ENCODE measurements around the gene AXIN2. TPM values are rescaled to one million over a fixed set of nuclear protein-coding genes. Genes with fewer than 3 reads are reported as not detected.
A peak's percentile ranks its signal among the peaks of the same experiment; 100 is the strongest.

AXIN2 gene
- polyA plus RNA-seq: 26.7 and 33.1 TPM in 2 replicates
- polyA minus RNA-seq: 51.4 and 54.0 TPM in 2 replicates

DNA sequence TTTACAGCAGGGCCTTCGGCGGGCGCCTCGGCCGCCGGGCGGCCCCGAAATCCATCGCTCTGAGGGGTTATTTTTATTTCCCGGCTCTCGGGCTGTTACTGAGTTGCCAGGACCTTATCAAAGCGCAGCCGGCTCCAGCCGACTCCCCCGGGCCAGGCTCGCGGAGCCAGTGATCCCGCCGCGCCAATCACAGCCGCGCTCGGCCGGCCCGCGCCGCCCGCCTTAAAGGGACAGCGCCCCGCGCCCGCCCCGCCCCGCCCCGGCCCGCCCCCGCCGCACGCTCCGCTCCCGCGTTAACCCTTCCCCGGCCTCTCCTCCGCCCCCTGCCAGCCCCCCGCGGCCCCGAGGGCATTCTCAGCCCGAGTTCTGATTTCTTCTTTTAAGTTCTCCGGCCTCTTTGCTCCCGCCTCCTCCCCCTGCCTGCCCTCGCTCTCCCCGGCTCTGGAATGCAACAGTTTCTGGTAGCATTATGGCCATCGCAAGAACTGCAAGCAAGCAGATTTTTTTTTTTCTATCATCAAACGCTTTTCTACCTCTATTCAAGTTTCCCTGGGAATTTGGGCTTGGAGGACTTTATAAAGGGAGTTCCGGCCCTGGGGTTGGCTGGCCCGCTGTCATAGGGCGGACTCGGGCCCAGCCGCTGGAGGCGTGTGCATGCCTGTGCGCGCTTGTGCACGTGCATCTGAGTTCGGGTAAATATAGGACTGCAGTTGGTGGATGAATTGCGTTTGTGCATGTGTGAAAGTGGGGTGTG is at the start of gene AXIN2:
AXIN2 (minus strand) TSS at position 197 of the 754 bp plus-strand sequence. CDS start 3,028 bp downstream, outside the sequence.
- Histone ChIP-seq H3K9me3 (ENCODE audit: low read length) (no peaks in the 10 kb centered on the region), H3F3A (ENCODE audit: insufficient read depth, low read length, poor library complexity, severe bottlenecking) (no peaks in the 10 kb centered on the region), H3K27me3 (ENCODE audit: insufficient read depth, low read depth, low read length) (no peaks in the 10 kb centered on the region), H3K9me2 (ENCODE audit: insufficient read depth, low read length) (no peaks in the 10 kb centered on the region), H4K20me1 (ENCODE audit: insufficient read depth) (peaks cover 25% of the 10 kb centered on the region), H2AFZ (ENCODE audit: low read depth, low read length) (no peak within 1 kb of the TSS), H3K9ac (ENCODE audit: low read length) (peak within 1 kb of the TSS; percentile 86), H3K4me3 (ENCODE audit: low read length) (no peak within 1 kb of the TSS), H3K4me2 (ENCODE audit: low read length) (peak within 1 kb of the TSS; percentile 68), H3K27ac (ENCODE audit: low read length) (peak within 1 kb of the TSS; percentile 77), H3K79me2 (replicated peaks; ENCODE audit: insufficient read depth, low read length) (no peaks in the 10 kb centered on the region), H3K36me3 (ENCODE audit: insufficient read depth, low read length) (no peaks in the 10 kb centered on the region)
- TF ChIP-seq CTCF (IDR thresholded peaks at IDR 0.05; ENCODE audit: poor library complexity, severe bottlenecking) (peak; percentile 53), POLR2AphosphoS5 (IDR thresholded peaks at IDR 0.05) (peak; percentile 53), SMC3 (conservative IDR thresholded peaks at IDR 0.05; ENCODE audit: poor library complexity) (peak; percentile 33), RAD21 (conservative IDR thresholded peaks at IDR 0.05) (peak; percentile 35), TAF1 (IDR thresholded peaks at IDR 0.05; ENCODE audit: low read depth) (no peak), MXI1 (conservative IDR thresholded peaks at IDR 0.05; ENCODE audit: poor library complexity, severe bottlenecking) (no peak)

DNA sequence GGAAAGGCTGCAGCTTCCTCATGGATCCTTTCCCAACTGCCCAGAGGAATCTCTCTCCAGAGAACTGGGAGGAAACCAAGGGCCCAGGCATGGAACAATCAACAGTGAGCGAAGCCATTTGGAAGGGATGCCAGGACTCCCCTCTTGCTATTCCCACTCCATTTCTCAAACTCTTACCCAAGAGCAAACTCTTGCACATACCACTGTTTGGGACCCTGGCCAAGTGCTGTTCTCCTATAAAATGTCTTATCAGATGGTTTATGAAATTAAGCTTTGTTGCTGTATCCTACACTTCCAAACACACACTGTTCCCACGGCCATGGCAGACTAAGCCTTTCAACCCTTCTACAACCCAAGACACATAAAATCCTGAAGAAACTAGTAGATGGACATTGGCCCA is 48.3 kb upstream of the AXIN2 start:
- TF ChIP-seq MXI1 (conservative IDR thresholded peaks at IDR 0.05; ENCODE audit: poor library complexity, severe bottlenecking) (no peak), RAD21 (conservative IDR thresholded peaks at IDR 0.05) (no peak), TAF1 (IDR thresholded peaks at IDR 0.05; ENCODE audit: low read depth) (no peak), CTCF (IDR thresholded peaks at IDR 0.05; ENCODE audit: poor library complexity, severe bottlenecking) (no peak), REST (IDR thresholded peaks at IDR 0.05; ENCODE audit: borderline replicate concordance) (no peak), EZH2 (IDR thresholded peaks at IDR 0.05; ENCODE audit: borderline replicate concordance, insufficient read depth, low read length, poor library complexity, severe bottlenecking) (no peak), SMC3 (conservative IDR thresholded peaks at IDR 0.05; ENCODE audit: poor library complexity) (no peak), POLR2AphosphoS5 (IDR thresholded peaks at IDR 0.05) (no peak), EP300 (conservative IDR thresholded peaks at IDR 0.05; ENCODE audit: poor library complexity, severe bottlenecking) (no peak)

More for the DNA sequence above, 48.3 kb upstream of the AXIN2 start:
- H2AFZ ChIP-seq (ENCODE audit: low read depth, low read length): no peak overlapping the region
- no peaks in the 10 kb centered on the region for H3K9me3 ChIP-seq (ENCODE audit: low read length)
- no peaks in the 10 kb centered on the region for H3F3A ChIP-seq (ENCODE audit: insufficient read depth, low read length, poor library complexity, severe bottlenecking)
- no peak overlapping the region for H3K9ac ChIP-seq (ENCODE audit: low read length)
- no peaks in the 10 kb centered on the region for H3K36me3 ChIP-seq (ENCODE audit: insufficient read depth, low read length)
- H4K20me1 ChIP-seq (ENCODE audit: insufficient read depth): no peaks in the 10 kb centered on the region
- H3K4me3 ChIP-seq (ENCODE audit: low read length): no peak overlapping the region
- no peak overlapping the region for H3K27ac ChIP-seq (ENCODE audit: low read length)
- no peaks in the 10 kb centered on the region for H3K27me3 ChIP-seq (ENCODE audit: insufficient read depth, low read depth, low read length)
- no peak overlapping the region for H3K4me2 ChIP-seq (ENCODE audit: low read length)
- no peaks in the 10 kb centered on the region for H3K79me2 ChIP-seq (replicated peaks; ENCODE audit: insufficient read depth, low read length)
- H3K9me2 ChIP-seq (ENCODE audit: insufficient read depth, low read length): no peaks in the 10 kb centered on the region
